NCI-H524 treated with DMSO at 0.1 percent for 48 hours (cell line): ENCODE data around the gene FOXF2.
"Not testable (repeated sequence)": the region's sequence is repeated elsewhere in the genome, so short reads cannot be mapped to it uniquely, and the experiment has no call there.

Experiments
- DNase-seq: peaks from one replicate; lab custom pipeline; 2025; lab: John Stamatoyannopoulos, UW

Gene FOXF2

DNA sequence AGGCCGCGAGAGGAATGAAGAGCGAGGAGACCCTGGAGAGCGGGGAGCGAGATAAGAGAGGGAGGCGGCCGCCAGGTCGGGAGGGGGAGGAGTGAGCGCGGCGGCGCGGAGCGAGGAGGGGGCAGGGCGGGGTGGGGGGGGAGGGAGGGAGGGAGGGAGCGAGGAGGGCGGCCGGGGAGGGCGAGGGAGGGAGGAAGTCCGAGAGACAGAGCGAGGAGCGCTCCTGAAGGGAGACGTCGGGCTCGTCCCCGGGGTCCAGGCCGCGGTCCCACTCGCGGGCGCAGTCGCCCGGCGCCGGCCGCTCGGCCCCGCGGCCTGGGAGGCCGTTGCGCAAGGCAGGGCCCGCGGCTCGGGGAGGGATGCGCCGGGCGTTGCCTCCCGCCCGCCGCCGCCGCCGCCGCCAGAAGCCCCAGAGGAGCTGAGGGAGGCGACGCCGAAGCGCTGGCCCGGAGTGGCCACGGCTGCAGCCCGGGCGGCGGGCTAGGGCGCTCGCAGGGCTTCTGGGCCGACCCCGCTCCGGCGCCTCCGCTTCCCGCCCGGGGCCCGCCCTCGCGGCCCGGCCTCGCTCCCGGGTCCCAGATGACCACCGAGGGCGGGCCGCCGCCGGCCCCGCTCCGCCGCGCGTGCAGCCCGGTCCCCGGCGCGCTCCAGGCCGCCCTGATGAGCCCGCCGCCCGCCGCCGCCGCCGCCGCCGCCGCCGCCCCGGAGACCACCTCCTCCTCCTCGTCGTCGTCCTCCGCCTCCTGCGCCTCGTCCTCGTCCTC is at the start of gene FOXF2:
FOXF2 (plus strand) TSS at position 208 of the 764 bp plus-strand sequence; CDS start at position 580, 372 bp downstream.
- DNase-seq: no peak

DNA sequence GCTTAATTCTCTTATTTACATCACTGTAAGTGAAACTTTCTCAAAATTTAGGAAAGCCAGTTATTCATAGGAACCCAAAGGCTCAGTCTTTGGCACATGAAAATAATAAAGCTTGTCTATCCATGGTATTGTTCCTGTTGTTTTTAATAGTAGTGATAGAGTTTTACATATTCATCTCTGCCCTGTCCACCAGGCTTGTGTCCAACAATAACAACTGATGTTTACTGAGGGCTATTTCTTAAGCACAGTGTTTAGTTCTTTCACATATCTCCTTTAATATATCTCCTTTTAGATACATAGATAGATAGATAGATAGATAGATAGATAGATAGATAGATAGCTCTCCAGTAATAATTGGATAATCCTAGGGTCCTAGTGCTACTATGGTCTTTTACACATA is 43.3 kb upstream of the FOXF2 start:
- DNase-seq: no peak

DNA sequence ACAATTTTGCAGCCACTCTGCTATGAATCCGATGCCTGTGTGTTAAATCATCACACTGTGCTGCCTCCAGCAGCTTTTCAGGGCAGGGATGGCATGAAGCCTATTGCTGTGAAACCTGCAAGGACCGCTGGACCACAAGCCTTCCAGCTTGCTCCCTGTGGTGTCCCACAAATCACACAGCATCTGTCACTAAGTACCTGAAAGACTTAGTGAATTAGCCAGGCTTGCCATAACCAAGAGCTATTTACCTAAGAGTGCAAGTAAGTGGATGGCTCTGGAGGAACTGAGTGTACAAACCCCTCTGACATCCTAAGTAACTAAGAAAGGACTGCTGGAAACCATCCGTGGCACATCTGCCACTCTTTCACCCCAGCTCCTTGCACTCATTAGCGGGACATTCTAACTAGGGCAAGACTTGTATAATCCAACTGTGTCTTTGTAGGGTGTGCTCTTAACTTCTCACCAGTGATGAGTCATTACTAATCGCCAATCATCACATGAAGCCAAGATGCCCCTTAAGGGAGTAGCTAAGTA is 42.8 kb upstream of the FOXF2 start:
- peak; percentile 70 for DNase-seq

- no peak for DNase-seq
Measured at GRCh38 chr6:1347161-1347560, 42.2 kb upstream of the FOXF2 start.

DNA sequence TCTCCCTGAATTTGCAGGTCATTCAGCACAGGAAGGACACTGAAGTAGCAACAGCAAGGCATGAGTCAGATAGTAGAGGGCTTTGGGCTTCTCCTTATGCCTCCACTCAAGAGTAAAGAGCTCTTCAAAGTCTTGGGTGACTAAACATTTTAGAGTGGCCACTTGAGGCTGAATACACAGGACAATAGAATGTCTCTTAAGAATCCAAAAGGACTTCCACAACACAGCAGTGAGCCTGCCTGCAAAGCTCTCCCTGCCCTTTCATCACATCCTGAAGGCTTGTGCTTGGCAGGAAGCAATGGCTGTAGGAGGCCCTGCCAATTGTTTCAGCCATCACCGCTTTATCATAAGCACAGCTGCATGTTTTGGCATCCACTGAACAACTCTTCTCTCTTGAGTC is 40.7 kb upstream of the FOXF2 start:
- peak; percentile 72 for DNase-seq

- DNase-seq: no peak
Measured at GRCh38 chr6:1349655-1350054, 39.7 kb upstream of the FOXF2 start.

- DNase-seq: no peak
Measured at GRCh38 chr6:1351381-1352008, 37.9 kb upstream of the FOXF2 start.

DNA sequence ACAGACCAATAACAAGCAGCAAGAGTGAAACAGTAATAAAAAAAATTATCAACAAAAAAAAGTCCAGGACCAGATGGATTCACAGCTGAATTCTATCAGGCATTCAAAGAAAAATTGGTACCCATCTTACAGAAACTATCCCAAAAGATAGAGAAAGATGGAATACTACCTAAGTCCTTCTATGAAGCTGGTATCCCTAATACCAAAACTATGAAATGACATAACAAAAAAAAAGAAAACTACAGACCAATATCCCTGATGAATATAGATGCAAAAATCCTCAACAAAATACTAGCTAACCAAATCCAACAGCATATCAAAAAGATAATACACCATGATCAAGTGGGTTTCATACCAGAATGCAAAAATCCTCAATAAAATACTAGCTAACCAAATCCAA is 34.3 kb upstream of the FOXF2 start:
- DNase-seq: not testable (repeated sequence)

- not testable (repeated sequence) for DNase-seq
Measured at GRCh38 chr6:1361717-1362116, 27.7 kb upstream of the FOXF2 start.

DNA sequence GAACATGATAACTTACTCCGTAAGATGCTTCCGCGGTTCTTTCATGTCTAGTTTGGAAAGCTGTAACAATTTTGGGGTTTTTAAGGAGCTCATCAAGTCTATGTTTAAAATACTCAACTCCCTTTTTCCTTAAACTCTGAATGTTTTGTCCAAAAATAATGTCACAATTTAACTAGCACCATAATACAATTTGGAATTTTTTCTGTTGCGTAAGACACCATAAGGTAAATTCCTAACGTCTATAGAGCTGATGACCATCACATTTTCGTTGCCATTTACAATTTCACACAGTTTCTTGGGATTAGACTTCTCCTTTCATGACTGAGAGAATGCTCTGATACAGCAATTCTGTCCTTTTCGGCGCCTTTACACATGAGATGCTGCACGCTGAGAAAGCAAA is 26.7 kb upstream of the FOXF2 start:
- no peak for DNase-seq

DNA sequence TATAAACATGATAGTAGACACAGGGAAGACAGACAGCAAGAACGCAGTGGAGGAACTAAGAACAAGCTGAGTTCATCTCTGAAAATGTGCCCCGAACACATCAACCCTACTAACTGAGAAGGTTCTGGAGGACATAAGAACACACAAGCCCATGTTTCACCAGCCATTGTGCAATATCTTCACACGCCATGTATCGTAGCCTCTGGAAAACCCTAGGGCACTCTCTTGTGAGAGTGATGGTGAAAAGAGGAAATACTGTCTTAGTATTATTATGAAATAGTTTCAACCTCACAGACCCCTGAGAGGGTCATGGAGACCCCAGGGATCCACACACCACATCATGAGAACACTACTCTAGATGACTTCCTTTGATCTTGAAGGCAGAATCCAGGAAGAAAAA is 26.1 kb upstream of the FOXF2 start:
- no peak for DNase-seq

- no peak for DNase-seq
Measured at GRCh38 chr6:1363729-1364572, 25.4 kb upstream of the FOXF2 start.

DNA sequence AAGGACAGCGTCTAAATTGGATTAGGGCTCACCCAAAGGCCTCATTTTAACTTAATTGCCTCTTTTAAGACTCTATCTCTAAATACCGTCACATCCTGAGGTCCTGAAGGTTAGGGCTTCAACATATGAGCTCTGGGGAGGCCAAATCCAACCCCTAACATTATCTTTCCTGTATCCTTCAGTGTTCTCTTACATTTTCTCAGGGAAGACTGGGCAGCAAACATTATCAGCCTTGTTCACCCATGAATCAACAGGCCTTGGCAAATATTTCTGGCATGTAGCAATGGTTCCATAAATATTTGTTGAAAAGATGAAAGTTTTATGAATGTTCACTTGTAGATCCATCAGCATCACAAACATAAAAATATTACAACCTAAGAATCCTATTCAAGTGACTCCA is 24.6 kb upstream of the FOXF2 start:
- DNase-seq: no peak

DNA sequence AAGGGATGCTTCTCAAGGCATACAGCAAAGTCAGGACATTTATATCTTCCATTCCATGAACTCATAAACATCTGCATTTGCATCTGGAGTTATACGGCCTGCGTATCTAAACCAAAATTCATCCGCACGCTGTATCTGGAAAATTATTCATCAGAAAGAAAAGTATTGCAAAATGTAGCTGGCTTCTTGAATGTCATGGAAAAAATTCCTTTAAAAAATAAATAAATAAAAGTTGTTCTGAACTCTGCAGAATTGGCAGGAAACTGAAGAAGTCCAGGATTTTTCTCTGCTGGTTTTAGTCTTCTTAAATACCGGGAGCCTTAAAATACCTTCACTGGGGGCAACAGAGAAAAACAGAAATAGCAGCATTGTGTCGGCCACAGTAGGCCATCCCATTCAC is 23.7 kb upstream of the FOXF2 start:
- no peak for DNase-seq

DNA sequence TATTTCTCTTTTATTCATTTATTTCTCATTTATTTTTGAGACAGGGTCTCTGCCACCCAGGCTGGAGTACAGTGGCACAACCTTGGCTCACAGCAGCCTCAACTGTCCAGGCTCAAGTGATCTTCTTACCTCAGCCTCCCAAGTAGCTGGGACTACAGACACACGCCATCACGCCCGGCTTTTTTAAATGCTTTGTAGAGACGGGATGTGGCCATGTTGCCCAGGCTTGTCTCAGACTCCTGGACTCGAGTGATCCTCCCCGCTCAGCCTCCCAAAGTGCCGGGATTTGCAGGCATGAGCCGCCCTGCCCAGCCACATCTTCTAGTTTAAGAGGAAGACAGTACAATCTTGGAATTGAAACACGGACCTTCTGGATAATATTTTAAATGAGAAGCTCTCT is 21.6 kb upstream of the FOXF2 start:
- no peak for DNase-seq

- DNase-seq: no peak
Measured at GRCh38 chr6:1368940-1369339, 20.4 kb upstream of the FOXF2 start.

DNA sequence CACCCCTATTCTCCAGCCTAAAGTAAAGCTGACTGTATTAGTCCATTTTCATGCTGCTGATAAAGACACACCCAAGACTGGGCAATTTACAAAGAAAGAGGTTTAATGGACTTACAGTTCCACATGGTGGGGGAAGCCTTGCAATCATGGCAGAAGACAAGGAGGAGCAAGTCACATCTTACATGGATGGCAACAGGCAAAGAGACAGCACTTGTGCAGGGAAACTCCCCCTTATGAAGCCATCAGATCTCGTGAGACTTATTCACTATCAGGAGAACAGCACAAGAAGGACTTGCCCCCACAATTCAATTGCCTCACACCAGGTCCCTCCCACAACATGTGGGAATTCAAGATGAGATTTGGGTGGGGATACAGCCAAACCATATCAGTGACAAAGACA is 19.7 kb upstream of the FOXF2 start:
- DNase-seq: not testable (repeated sequence)

- no peak for DNase-seq
Measured at GRCh38 chr6:1371933-1372332, 17.4 kb upstream of the FOXF2 start.

DNA sequence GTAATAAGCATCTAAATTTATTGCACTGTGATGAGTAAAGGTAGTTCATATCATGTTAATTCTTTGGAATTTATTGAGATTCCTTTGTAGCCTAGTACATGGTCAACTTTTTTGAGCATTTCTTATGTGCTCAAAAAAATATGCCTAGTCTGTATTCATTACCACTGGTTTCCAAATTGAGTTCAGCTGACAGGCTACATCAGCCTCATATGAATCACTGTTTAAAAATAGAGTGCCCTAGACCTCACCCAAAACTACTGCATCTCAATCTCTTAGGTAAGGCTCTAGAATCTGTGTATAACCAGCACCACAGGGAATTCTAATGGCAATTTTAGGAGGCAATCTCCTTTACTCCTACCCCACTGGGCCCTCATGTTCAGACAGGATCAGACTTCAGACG is 16.7 kb upstream of the FOXF2 start:
- DNase-seq: no peak

DNA sequence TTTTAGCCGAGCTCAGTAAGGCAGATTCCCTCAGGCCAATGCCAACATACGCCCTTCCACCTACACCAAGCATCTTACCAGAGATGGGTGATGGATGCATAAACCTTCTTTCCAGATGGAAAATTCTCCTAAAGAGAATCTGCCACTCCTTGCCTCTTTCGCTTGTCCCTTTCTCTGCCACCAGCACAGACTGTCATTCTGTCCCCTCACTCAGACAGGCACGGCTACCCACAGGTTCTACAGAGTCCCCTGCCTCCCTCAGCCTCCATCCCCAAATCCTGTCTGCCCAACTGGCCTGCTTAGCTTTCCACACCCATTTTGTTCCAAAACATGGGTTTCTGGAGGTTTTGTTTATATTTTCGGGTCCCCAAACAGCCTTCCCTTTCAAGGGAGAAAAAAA is 12.7 kb upstream of the FOXF2 start:
- DNase-seq: no peak

DNA sequence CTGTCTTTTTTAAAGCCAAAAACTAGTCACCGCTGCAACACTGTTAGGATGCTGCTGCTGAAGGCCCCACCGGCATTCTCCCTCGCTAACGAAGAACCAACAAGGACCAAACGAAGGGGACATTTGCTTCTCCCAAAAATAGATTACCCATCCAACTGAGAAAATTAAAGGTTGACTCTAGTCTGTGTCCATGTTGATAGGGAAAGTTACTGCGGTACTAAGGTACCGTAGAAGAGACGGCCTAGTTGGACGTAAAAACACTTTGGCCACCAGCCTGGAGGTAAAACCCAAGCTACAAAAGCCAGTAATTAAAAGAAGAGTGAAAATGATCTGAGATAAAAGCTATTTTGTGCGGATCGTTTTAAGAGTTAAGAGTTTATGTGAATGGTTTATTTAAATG is 11.8 kb upstream of the FOXF2 start:
- no peak for DNase-seq
